Measurements from ENCODE around the gene FADS6.
"Not testable (repeated sequence)": the region's sequence is repeated elsewhere in the genome, so short reads cannot be mapped to it uniquely, and the experiment has no call there.

The FADS6 gene

DNA sequence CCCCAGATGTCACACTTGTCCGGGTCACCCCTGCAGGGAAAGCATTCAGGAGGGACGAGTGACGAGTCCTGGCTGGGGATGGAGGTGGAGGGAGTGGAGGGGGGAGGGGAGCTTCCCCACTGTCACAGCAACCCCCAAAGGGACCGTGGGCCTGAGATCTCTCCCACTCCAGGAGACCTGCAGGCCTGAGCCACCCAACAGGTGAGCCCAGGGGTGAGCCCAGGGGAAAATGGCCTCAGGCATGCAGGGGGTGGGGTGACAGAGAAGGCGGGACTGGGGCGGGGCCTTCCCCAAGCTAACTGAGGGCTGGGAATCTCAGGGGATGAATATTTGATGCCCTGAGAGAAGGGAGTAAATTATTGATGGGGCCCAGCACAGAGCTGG is 27.2 kb upstream of the FADS6 start:
- no peak for DNase-seq (ENCODE audit: low read depth in 2 of 2)

- no peak for DNase-seq (ENCODE audit: low read depth in 2 of 2)
Measured at GRCh38 chr17:74920306-74920620, 26.8 kb upstream of the FADS6 start.

GRCh38 chr17:74919440-74920305 is 26.2 kb upstream of the FADS6 start:
- no peak for DNase-seq (ENCODE audit: low read depth in 2 of 2)

GRCh38 chr17:74918906-74919305 is 25.5 kb upstream of the FADS6 start:
- DNase-seq (ENCODE audit: low read depth in 2 of 2) = no peak

DNA sequence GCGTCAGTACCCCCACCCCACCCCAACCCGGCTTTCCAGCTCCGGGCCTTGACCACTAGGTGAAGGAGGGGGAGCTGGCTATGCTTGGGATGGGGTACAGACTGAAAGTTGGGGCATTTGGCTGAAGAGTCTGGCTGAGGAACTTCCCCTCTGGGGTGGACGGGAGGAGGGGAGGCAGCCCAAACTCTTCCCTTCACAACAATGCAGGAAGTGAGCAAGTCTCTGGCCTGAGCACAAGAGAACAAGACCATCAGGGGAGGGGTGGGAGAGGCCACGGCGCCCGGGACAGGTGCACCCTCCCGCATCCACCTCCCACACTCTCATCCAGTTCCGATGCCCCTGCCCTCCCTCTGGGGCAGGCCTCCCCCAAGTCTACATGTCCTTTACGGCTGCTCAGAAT is 24.0 kb upstream of the FADS6 start:
- no peak for DNase-seq (ENCODE audit: low read depth in 2 of 2)

DNA sequence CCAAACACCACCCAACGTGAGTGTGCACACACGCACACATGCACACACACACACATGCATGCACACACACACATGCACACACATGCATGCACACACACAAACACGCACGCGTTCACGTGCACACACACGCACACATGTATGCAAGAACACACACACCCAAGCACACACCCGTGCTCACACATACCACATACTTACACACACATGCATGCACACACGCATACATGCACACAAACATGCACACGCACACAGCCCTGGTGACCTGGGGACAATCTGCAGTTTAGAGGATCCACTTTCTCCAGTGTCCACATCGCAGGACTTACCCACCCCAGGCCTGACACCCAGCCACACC is 23.4 kb upstream of the FADS6 start:
- no peak for DNase-seq (ENCODE audit: low read depth in 2 of 2)

- DNase-seq (ENCODE audit: low read depth in 2 of 2) = no peak
Measured at GRCh38 chr17:74916136-74916850, 22.9 kb upstream of the FADS6 start.

DNA sequence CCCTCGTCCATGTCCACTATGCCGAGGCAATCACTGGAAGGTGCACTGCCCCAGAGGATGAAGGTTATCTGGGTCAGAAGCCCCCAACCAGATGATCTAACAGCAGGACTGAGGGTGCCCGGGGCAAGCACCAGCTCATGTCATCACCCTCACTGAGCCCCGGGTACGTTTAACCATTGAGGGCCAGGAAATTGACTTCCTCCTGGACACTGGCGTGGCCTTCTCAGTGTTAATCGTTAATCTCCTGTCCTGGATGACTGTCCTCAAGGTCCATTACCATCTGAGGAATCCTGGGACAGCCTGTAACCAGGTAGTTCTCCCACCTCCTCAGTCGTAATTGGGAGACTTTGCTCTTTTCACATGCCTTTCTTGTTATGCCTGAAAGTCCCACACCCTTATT is 18.0 kb upstream of the FADS6 start:
- DNase-seq (ENCODE audit: low read depth in 2 of 2) = not testable (repeated sequence)

- not testable (repeated sequence) for DNase-seq (ENCODE audit: low read depth in 2 of 2)
Measured at GRCh38 chr17:74909097-74909496, 15.7 kb upstream of the FADS6 start.

- no peak for DNase-seq (ENCODE audit: low read depth in 2 of 2)
Measured at GRCh38 chr17:74907012-74907411, 13.6 kb upstream of the FADS6 start.

- DNase-seq (ENCODE audit: low read depth in 2 of 2) = not testable (repeated sequence)
Measured at GRCh38 chr17:74906214-74906793, 12.9 kb upstream of the FADS6 start.

- DNase-seq (ENCODE audit: low read depth in 2 of 2) = no peak
Measured at GRCh38 chr17:74904687-74905409, 11.4 kb upstream of the FADS6 start.

GRCh38 chr17:74903671-74904070 is 10.2 kb upstream of the FADS6 start:
- no peak for DNase-seq (ENCODE audit: low read depth in 2 of 2)

GRCh38 chr17:74903034-74903433 is 9.6 kb upstream of the FADS6 start:
- no peak for DNase-seq (ENCODE audit: low read depth in 2 of 2)

- DNase-seq (ENCODE audit: low read depth in 2 of 2) = no peak
Measured at GRCh38 chr17:74901353-74902135, 8.1 kb upstream of the FADS6 start.

DNA sequence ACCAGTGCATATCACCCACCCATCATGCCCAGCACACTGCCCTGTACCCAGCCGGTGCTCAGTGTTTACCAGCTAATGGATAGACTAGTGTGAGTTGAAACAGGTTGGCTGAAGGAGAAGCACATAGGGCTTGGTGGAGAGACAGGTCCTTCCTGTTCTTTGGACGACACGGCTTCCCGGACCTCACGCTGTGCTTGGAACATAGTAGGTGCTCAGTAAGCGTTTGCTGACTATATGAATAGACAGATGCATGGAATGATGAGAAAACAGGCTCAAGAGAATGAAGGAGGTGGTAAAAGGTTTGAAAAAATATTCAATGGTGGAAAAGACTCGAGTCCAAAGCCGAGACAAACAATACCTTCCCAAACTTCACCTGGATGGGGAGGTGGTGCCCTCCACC is 6.8 kb upstream of the FADS6 start:
- DNase-seq (ENCODE audit: low read depth in 2 of 2) = no peak

DNA sequence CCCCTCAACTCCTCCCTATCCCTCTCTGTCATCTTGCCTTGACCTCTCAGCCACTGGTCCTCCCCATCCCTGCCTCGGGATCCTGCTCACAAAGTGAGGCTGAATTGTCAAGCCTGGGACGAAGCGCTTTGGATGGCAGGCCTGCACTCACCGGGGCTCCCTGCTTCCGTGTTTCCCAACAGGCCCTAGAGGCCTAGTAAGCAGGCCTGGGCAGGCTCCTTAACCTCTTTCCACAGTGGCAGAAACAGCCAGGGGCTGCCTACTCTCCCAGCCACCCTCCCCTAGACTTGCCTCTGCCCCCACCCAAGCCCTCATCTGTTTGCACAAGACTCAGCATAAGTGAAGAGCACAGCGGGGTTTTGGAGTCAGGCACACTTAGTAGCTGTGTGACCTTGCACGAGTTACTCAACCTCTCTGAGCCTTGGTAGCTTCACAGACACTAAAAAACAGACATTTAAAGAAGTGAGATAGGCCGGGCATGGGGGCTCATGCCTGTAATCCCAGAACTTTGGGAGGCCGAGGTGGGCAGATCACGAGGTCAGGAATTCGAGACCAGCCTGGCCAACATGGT is 5.0 kb upstream of the FADS6 start:
- no peak for DNase-seq (ENCODE audit: low read depth in 2 of 2)

DNA sequence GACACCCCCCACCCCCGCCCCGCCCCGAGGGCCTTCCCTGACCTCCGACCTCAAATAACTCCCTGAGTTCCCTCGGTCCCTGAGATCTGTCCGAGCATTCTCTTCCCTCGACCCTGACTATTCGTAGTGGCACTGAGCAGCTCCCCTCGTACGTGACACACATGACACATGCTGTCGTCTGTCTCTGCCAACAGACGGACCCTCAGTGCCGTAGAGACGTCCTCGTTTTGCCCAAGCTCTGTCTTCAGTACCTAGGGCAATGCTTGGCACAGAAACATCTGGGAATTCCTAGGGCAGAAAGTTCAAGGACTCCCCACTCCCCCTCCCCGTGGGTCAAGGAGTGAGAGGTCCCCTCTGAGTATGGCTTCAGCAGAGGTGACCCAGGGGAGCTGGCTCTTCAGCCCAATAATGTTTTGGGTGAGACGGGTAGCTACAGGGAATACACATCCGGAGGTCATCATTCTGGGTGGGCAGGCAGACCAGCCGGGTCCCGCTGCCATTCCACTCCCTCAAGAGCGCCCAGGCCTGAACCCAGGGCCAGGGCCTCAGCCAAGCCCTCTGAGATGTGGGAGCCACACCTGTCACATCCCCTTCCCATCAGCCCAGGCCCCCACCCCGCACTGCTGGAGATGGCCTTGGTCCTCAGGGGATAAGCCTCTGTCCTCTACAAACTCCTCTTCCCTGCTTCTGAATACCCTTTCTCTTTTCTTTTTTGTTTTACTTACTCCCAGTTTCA is 671 bp upstream of the FADS6 start:
- DNase-seq (ENCODE audit: low read depth in 2 of 2) = no peak

DNA sequence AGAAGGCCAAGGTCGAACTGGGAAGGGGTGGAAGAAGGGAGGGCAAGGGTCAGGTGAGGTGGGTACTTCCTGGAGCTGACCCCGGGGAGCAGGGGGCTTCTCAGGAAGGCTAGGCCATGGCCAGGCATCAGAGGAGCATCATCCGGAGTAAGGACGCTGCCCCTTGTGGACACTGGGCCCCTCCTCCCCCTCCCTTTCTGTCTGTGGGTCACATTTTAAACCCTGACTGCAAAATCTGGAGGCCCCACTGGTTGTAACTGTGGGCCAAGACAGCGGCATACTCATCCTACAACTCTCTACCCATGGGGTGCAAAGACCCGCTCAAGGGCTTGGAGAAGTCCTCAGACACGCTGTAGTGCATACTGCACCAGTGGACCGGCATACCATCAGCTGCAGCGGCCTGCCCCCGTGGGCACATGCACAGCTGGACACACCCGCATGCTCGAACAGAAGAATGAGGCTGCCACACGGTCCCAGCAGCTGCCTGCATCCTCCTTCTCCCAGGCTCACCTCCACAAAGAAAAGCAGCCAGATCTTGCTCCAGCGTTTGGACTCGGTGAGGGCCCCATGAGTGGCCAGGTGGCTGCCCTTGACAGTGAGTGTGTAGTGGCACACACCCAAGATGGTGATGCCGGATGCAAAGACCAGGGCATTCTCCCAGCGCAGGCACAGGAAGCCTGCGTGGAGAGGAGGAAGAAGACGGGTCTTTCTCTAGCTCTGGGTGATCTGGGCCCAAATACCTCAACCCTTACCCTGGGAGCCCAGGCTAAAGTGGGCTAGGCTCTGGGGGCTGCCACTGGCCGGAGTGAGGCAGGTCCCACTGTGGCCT is 1.2 kb downstream of the FADS6 start:
- DNase-seq (ENCODE audit: low read depth in 2 of 2) = no peak

DNA sequence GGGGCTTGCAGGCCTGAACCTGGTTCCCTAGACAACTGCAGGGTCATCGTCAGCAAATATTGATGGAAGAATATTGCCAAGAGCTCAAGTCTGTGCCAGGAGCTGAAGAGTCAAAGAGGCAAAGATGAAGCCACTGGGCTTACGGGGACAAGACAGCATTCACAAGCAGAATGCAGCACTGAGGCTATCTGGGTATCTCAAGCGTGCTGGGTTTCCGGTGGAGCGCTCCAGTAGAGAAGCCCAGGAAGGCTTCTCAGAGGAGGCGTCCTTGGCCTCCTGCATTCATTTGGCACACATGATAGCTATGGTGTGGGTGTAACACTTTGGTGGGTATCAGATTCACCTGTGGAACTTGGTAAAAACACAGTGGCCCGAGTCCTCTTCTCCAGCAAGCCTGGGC is 2.9 kb downstream of the FADS6 start:
- no peak for DNase-seq (ENCODE audit: low read depth in 2 of 2)
